NT2/D1 (cell line): ENCODE results near the gene MUC16.

Experiments
- SUZ12 ChIP-seq: IDR thresholded peaks from 2 replicates; pipeline ENCODE4 v1.6.1; 2011; ENCODE audit not compliant: insufficient read length, insufficient read depth; ENCODE audit errors: extremely low read depth
- YY1 ChIP-seq: IDR thresholded peaks from 2 replicates; pipeline ENCODE4 v1.6.1; 2011; ENCODE audit not compliant: insufficient read length, insufficient read depth
- ZNF274 ChIP-seq: IDR thresholded peaks from 2 replicates; pipeline ENCODE4 v1.6.1; 2011; ENCODE audit warnings: mild to moderate bottlenecking, low read depth, low read length

DNA sequence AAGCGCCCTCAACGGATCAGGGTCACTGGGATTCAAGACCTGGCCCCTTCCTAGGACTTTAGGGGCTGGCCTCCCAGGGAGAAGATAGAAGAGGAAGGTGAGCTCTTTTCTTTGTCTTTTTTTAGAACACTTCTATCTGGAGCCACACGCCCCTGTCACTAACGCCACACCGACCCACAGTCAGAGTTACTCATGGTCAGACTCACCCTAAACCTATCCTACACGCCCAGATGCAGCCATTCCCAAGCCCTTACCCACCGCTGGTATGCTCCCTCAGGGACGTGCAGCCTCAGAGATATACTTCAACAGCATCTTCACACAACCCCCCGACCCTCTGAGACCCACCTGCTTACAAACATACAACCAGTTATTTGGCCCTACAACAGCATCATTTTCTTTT, 29.9 kb upstream of the MUC16 start:
- TF ChIP-seq YY1 (no peak), SUZ12 (no peak), ZNF274 (no peak)
